Skeletal muscle satellite cell (primary cell): Measurements from ENCODE around the gene PGM5.

ENCODE experiments used
- H3K27me3 ChIP-seq: 2 replicates; pipeline ENCODE4 v1.7.0; 2013; ENCODE audit warnings: low read length; ENCODE audit not compliant: control insufficient read depth, insufficient read depth
- H3K36me3 ChIP-seq: 2 replicates; pipeline ENCODE4 v1.7.0; 2013; ENCODE audit warnings: mild to moderate bottlenecking, control low read depth, low read length; ENCODE audit not compliant: insufficient read depth
- H3K4me1 ChIP-seq: 2 replicates; pipeline ENCODE4 v1.7.0; 2013; ENCODE audit warnings: low read length; ENCODE audit not compliant: control insufficient read depth, insufficient read depth
- H3K4me2 ChIP-seq: 2 replicates; pipeline ENCODE4 v1.7.0; 2013; ENCODE audit warnings: mild to moderate bottlenecking, low read length
- H3K4me3 ChIP-seq: 2 replicates; pipeline ENCODE4 v1.7.0; 2013; ENCODE audit warnings: low read length
- H3K9ac ChIP-seq: 2 replicates; pipeline ENCODE4 v1.7.0; 2013; ENCODE audit warnings: mild to moderate bottlenecking, low read depth, low read length, moderate library complexity
- H3K9me3 ChIP-seq: replicated peaks from 2 replicates; pipeline ENCODE4 v1.7.0; 2013; ENCODE audit warnings: mild to moderate bottlenecking, control low read depth, low read length

Gene PGM5

DNA sequence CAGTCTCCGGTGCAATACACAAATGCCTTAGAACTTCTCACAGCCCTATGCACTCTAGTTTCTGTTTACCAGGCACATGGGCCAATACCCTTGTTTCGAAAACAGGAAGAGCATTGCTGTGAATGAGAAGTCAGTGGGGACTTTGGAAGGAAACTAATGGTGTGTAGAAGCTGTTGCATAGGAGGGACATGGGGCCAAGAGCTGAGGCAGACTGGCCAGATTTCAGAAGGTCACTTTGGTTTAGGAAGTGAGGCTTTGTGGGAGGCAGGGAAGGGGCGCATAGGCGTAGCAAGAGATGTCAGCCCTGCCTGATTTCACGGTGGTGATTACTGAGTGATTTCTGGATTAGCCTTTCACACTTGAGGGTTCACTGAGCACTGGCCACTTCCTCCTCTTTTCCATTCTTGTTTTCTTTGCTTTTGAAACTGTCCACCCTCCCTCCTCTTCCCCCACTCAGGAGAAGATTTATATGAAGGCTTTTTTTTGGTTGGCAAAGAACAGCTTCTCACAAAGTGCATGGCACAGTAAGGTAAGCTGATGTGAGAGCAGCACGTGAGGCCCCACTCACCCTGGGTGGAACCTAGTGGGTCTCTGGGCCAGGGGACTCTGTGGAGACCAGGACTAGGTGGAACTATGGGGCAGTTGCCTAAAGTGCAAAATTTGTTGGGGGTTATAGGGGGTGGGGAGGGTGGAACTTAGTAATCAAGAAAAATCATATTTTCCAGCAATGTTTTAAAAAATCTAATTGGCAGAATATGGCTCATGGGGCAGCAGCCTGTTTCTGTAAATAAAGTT lies 190.4 kb downstream of the PGM5 start:
- H3K9ac ChIP-seq = no peak overlapping the region
- H3K4me2 ChIP-seq = no peak overlapping the region
- no peaks in the 10 kb centered on the region for H3K4me1 ChIP-seq
- no peak overlapping the region for H3K4me3 ChIP-seq
- no peaks in the 10 kb centered on the region for H3K9me3 ChIP-seq
- H3K27me3 ChIP-seq = peaks cover 4% of the 10 kb centered on the region
- no peaks in the 10 kb centered on the region for H3K36me3 ChIP-seq

DNA sequence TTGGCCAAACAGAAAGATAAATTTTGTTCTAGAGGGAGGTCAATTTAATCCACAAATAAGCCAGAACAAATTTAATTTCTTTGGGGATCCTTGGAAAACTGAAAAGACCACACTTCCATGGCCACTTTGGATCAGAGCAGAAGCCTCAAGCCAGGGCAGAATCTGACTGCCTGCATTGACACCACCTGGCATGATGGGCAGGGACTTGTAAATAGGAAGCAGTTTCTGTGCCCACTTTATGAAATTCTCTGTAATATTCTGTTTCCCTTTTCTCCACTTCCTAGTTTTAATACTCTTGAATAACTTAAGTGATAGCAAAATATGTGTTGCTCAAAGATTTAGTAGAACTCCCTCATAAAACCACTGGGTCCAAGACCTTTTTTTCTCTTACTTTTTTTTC lies 191.0 kb downstream of the PGM5 start:
- Histone ChIP-seq H3K4me3 (no peak overlapping the region), H3K4me1 (no peaks in the 10 kb centered on the region), H3K9me3 (no peaks in the 10 kb centered on the region), H3K27me3 (no peaks in the 10 kb centered on the region), H3K9ac (no peak overlapping the region), H3K36me3 (no peaks in the 10 kb centered on the region), H3K4me2 (no peak overlapping the region)

DNA sequence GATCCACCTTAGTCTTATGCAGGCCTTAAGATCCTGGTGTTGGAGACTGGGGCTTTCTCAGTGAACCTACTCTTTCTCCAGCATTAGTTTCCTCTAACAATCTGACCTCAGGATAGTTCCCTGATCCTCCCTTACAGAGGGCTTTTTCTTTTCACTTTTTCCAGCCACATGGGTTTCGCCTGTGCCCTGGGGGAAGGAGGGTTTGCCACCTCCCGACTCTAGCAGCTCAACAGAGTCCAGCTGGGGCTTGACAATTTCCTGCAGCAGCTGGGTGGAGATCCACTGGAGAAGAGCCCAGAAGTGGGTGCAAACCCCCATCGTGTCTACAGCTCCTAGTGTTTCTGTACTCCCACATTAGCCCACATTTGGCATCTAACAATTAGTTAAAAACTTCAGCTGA lies 191.8 kb downstream of the PGM5 start:
- Histone ChIP-seq H3K9ac (no peak overlapping the region), H3K4me3 (no peak overlapping the region), H3K4me1 (no peaks in the 10 kb centered on the region), H3K9me3 (no peaks in the 10 kb centered on the region), H3K36me3 (no peaks in the 10 kb centered on the region), H3K4me2 (no peak overlapping the region), H3K27me3 (no peaks in the 10 kb centered on the region)

DNA sequence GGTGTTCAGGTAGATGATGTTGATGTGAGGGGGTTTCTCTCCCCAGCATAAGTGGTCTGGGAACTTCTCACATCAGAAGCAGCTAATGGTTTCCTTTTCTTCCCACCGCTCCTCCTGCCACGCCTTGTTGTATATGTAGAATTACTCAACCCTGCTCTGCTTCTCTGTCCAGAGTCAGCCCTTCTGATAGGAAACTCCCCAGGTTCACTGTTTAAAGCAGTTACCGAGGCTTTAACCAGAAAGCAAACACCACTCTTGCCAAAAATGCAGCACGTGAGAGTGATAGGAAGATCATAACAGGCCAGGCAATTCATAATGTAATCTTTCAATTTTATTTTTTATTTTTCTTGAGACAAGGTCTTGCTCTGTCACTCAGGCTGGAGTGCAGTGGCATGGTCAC lies 194.8 kb downstream of the PGM5 start:
- H3K4me3 ChIP-seq = no peak overlapping the region
- H3K27me3 ChIP-seq = no peaks in the 10 kb centered on the region
- no peaks in the 10 kb centered on the region for H3K9me3 ChIP-seq
- H3K4me2 ChIP-seq = no peak overlapping the region
- no peaks in the 10 kb centered on the region for H3K4me1 ChIP-seq
- no peaks in the 10 kb centered on the region for H3K36me3 ChIP-seq
- H3K9ac ChIP-seq = no peak overlapping the region

DNA sequence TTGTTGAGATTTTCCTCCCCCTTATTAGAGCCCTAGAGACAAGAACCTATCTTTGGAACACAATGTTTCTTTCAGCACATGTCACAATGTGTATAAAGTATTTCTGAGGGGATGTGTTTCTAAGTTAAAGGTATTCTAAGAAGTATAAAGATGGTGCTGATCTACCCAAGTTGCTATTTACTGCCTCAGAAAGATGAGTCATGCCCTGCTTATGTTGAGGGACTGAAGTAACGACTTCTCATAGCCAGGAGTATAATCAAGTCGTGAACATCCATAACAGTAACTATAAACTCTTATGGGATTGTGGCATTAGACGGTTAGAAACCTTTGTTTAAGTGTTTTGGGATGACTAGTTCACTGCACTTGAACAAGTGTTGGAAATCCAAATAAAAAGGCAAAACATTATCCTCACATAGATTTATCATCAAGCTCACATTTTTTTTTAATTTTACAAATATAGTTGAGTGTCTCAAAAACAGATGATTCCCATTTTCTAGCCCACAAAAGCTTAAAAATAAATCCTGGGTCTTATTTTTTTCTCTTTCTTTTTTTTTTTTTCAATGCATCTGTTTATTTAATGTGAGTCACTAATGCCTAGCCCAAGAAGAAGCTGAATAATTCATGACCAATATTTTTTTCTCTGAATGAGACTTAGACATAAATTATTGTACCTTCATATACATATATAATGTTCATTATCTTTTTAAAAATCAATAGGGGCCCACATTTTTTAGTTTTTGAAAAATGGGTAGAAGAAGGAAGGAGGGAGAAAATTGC lies 196.5 kb downstream of the PGM5 start:
- Histone ChIP-seq H3K27me3 (no peaks in the 10 kb centered on the region), H3K9me3 (no peaks in the 10 kb centered on the region), H3K4me3 (no peak overlapping the region), H3K9ac (no peak overlapping the region), H3K4me2 (peak overlapping the region; percentile 13), H3K36me3 (no peaks in the 10 kb centered on the region), H3K4me1 (no peaks in the 10 kb centered on the region)

DNA sequence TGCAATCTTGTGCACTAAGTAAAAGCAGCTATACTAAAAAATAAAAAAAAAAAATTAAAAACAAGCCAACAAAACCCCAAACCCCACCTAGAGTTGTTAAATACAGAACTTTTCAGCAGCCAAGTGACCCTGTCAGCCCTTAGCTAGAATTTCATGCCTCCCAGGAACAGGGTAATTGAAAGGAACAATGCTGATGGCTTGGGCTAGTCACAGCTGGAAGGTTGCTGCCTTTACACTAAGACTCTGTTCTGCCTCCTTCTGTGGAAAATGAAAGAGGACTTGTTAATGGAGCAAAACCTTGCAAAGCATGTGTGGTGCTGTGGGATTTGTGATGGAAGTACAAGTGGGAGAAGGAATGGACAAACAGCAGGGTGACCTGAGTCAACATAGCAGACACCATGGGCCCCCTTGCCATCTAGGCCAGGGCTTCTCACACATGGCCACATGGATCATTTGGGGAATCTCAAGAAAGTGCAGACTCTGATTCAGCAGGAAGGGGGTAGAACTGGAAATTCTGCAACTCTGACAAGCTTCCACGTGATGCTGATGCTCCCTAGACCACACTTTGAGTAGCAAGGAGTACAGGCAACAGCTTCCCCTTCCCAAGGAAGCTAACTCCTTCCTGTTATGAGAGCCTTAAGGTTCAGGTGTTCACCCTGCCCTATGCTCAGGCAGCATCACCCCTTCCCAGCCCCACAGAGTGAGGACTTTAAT lies 199.2 kb downstream of the PGM5 start:
- Histone ChIP-seq H3K36me3 (no peaks in the 10 kb centered on the region), H3K4me3 (no peak overlapping the region), H3K4me2 (no peak overlapping the region), H3K9me3 (no peaks in the 10 kb centered on the region), H3K27me3 (no peaks in the 10 kb centered on the region), H3K9ac (no peak overlapping the region), H3K4me1 (no peaks in the 10 kb centered on the region)

DNA sequence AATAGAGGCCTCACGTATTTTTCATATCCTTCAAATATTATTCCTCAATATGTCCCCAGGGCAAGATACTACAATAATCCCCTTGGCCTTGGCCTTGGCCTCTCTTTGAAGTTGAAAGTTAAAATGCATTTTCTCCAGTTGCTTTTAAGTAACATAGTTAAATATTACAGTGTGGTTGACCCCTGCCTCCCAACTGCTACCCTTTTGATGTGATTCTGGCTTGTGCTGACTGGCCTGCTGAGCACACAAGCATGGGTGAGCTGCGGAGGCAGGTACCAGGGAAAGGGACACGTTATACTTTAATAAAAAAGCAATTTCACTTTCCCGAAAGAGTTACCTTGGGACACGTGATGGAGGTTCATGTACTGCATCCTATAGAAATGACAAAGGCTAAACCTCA lies 202.1 kb downstream of the PGM5 start:
- H3K27me3 ChIP-seq = no peaks in the 10 kb centered on the region
- H3K4me1 ChIP-seq = no peaks in the 10 kb centered on the region
- no peaks in the 10 kb centered on the region for H3K36me3 ChIP-seq
- H3K4me2 ChIP-seq = no peak overlapping the region
- no peak overlapping the region for H3K4me3 ChIP-seq
- no peak overlapping the region for H3K9ac ChIP-seq
- no peaks in the 10 kb centered on the region for H3K9me3 ChIP-seq

DNA sequence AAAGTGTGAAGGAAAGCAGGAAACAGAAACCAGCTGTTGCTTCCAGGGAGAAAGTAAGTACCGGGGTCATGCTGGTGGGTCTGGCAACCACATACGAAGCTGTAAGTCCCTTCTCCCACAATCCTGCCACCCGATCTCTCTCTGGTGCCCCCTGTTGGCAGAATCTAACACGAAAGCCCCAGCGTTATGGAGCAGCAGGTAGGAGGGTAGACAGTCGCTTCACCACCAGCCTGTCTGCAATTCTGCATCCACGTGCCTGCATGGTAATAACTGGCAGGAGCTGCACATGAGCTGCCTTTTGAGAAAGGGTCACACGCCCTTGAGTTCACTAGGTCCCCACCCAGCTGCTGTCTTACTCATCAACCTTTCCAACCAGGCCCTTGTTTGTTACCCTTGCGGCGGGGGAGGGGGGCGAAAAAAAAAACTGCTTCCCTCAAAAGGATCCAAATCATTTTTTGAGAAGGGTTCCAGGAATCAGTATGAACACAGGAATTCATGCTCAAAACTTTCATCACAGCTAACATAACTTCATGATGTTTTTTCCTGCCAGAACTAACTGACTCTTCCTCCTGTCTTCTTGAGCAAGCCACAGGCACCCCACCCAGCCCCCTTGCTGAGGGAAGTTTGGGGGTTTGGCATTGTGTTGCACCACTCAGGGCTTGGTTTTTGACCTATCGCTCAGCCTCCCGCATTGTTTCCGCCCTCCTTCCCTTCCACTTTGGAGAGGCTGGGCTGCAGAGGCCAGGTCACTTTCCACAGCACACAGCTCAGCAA lies 203.8 kb downstream of the PGM5 start:
- H3K4me1 ChIP-seq = no peaks in the 10 kb centered on the region
- no peak overlapping the region for H3K4me3 ChIP-seq
- H3K9ac ChIP-seq = no peak overlapping the region
- H3K4me2 ChIP-seq = no peak overlapping the region
- H3K36me3 ChIP-seq = no peaks in the 10 kb centered on the region
- H3K27me3 ChIP-seq = no peaks in the 10 kb centered on the region
- H3K9me3 ChIP-seq = no peaks in the 10 kb centered on the region

DNA sequence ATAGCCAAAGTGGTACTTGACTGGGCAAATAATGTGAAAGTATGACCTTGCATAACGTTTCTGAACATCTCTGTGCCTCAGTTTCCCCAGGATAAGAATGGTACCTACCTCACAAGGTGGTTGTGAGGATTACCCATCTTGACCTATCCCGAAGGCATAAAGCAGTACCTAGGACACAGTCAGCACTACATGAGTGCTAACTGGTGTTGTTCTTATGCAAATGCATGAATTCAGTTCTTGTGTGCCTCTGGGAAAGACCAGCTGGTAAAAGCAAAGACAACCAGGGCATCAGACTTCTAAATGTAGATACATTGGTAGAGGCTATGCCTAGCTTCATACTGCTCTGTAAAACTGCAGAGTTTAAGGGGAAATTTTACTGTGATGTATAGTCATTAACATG lies 206.1 kb downstream of the PGM5 start:
- Histone ChIP-seq H3K4me1 (no peaks in the 10 kb centered on the region), H3K36me3 (no peaks in the 10 kb centered on the region), H3K9ac (no peak overlapping the region), H3K4me2 (no peak overlapping the region), H3K4me3 (no peak overlapping the region), H3K9me3 (no peaks in the 10 kb centered on the region), H3K27me3 (no peaks in the 10 kb centered on the region)

DNA sequence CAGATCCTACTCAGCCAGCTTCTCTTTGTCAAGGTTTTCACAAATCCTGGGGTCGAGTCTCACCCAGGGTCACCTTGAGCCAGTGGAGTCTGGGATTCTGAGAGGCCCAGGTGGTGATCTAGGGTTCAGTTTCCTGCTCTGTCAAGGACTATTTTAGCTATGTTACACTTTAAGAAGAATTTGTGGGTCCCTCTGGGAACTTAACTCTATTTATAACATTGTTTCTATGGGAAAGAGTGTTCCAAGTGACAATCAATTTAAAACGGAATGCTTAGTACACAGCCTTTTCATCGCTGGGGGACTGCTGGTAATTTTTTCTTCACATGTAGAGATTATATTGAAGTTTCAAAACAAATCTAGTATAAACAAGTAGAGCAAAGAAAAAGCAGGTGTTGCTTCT lies 211.2 kb downstream of the PGM5 start:
- Histone ChIP-seq H3K9me3 (no peaks in the 10 kb centered on the region), H3K27me3 (no peaks in the 10 kb centered on the region), H3K36me3 (no peaks in the 10 kb centered on the region), H3K4me3 (no peak overlapping the region), H3K4me1 (no peaks in the 10 kb centered on the region), H3K9ac (no peak overlapping the region), H3K4me2 (no peak overlapping the region)

DNA sequence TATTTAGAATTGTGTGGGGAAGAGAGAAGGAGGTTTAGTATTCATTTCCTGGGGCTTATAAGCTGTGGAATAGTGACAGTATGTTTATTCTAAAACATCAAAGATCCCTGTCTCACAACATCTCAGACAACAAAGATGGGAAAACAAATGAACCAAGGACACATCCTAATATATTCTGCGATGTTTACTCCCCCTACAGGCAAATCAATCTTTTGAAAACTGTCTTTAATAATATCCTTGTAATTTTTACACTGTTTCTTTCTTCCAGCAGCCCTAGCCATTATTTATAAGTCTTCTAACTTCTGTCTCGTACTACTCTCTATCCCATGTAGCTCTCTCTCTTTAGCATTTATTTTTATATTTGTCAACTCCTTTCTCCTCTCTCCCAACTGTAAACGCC lies 217.7 kb downstream of the PGM5 start:
- Histone ChIP-seq H3K9ac (no peak overlapping the region), H3K4me1 (no peaks in the 10 kb centered on the region), H3K4me2 (no peak overlapping the region), H3K4me3 (no peak overlapping the region), H3K9me3 (no peaks in the 10 kb centered on the region), H3K27me3 (no peaks in the 10 kb centered on the region), H3K36me3 (no peaks in the 10 kb centered on the region)
